ENCODE results near the gene CPNE5.
"Not testable (repeated sequence)": the region's sequence is repeated elsewhere in the genome, so short reads cannot be mapped to it uniquely, and the experiment has no call there.

The CPNE5 gene

GRCh38 chr6:36813526-36813925 lies 25.7 kb downstream of the CPNE5 start:
- H3K4me3 ChIP-seq (ENCODE audit: low read depth, low read length): no peak overlapping the region
- H3K27me3 ChIP-seq (replicated peaks): no peaks in the 10 kb centered on the region
- TF ChIP-seq, protein P1, sequence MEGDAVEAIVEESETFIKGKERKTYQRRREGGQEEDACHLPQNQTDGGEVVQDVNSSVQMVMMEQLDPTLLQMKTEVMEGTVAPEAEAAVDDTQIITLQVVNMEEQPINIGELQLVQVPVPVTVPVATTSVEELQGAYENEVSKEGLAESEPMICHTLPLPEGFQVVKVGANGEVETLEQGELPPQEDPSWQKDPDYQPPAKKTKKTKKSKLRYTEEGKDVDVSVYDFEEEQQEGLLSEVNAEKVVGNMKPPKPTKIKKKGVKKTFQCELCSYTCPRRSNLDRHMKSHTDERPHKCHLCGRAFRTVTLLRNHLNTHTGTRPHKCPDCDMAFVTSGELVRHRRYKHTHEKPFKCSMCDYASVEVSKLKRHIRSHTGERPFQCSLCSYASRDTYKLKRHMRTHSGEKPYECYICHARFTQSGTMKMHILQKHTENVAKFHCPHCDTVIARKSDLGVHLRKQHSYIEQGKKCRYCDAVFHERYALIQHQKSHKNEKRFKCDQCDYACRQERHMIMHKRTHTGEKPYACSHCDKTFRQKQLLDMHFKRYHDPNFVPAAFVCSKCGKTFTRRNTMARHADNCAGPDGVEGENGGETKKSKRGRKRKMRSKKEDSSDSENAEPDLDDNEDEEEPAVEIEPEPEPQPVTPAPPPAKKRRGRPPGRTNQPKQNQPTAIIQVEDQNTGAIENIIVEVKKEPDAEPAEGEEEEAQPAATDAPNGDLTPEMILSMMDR (IDR thresholded peaks at IDR 0.05; ENCODE audit: low read depth, low read length, missing control alignments): no peak
- no peak overlapping the region for H3K27ac ChIP-seq
- H3K36me3 ChIP-seq (replicated peaks): no peaks in the 10 kb centered on the region
- DNase-seq: no peak
- in situ Hi-C loops (cut with HindIII; ENCODE audit: low pct_ligation_motif_present, low sequenced_read_pairs): no loop called here

- H3K4me3 ChIP-seq (ENCODE audit: low read depth, low read length); H3K27me3 ChIP-seq (replicated peaks); DNase-seq; in situ Hi-C loops (cut with HindIII; ENCODE audit: low pct_ligation_motif_present, low sequenced_read_pairs); H3K27ac ChIP-seq; H3K36me3 ChIP-seq (replicated peaks): not testable (repeated sequence)
These were observed 26.2 kb downstream of the CPNE5 start for GRCh38 chr6:36813047-36813446.

GRCh38 chr6:36809941-36810803 lies 29.1 kb downstream of the CPNE5 start:
- DNase-seq: no peak
- Histone ChIP-seq H3K27me3 (replicated peaks) (peaks cover 7% of the 10 kb centered on the region), H3K4me3 (ENCODE audit: low read depth, low read length) (no peak overlapping the region), H3K27ac (no peak overlapping the region), H3K36me3 (replicated peaks) (no peaks in the 10 kb centered on the region)
- TF ChIP-seq, protein P1 (IDR thresholded peaks at IDR 0.05; ENCODE audit: low read depth, low read length, missing control alignments): peak; percentile 31
- in situ Hi-C loops (cut with HindIII; ENCODE audit: low pct_ligation_motif_present, low sequenced_read_pairs): no loop called here

GRCh38 chr6:36809156-36809555 lies 30.1 kb downstream of the CPNE5 start:
- TF ChIP-seq, protein P1 (IDR thresholded peaks at IDR 0.05; ENCODE audit: low read depth, low read length, missing control alignments): no peak
- H3K4me3 ChIP-seq (ENCODE audit: low read depth, low read length): no peak overlapping the region
- no peak for DNase-seq
- in situ Hi-C loops (cut with HindIII; ENCODE audit: low pct_ligation_motif_present, low sequenced_read_pairs): no loop called here
- peaks cover 13% of the 10 kb centered on the region for H3K27me3 ChIP-seq (replicated peaks)
- no peaks in the 10 kb centered on the region for H3K36me3 ChIP-seq (replicated peaks)
- H3K27ac ChIP-seq: no peak overlapping the region

GRCh38 chr6:36808634-36809033 lies 30.6 kb downstream of the CPNE5 start:
- DNase-seq: no peak
- no peak overlapping the region for H3K4me3 ChIP-seq (ENCODE audit: low read depth, low read length)
- no peak overlapping the region for H3K27ac ChIP-seq
- TF ChIP-seq, protein P1 (IDR thresholded peaks at IDR 0.05; ENCODE audit: low read depth, low read length, missing control alignments): no peak
- no peaks in the 10 kb centered on the region for H3K36me3 ChIP-seq (replicated peaks)
- in situ Hi-C loops (cut with HindIII; ENCODE audit: low pct_ligation_motif_present, low sequenced_read_pairs): no loop called here
- H3K27me3 ChIP-seq (replicated peaks): peaks cover 13% of the 10 kb centered on the region

GRCh38 chr6:36807750-36808149 lies 31.5 kb downstream of the CPNE5 start:
- no peak for DNase-seq
- H3K27ac ChIP-seq: no peak overlapping the region
- TF ChIP-seq, protein P1 (IDR thresholded peaks at IDR 0.05; ENCODE audit: low read depth, low read length, missing control alignments): peak; percentile 7
- no peaks in the 10 kb centered on the region for H3K36me3 ChIP-seq (replicated peaks)
- in situ Hi-C loops (cut with HindIII; ENCODE audit: low pct_ligation_motif_present, low sequenced_read_pairs): no loop called here
- peaks cover 13% of the 10 kb centered on the region for H3K27me3 ChIP-seq (replicated peaks)
- no peak overlapping the region for H3K4me3 ChIP-seq (ENCODE audit: low read depth, low read length)

Measured in brain microvascular endothelial cell (primary cell).